HG03039 (cell line): ENCODE results near the gene PATJ.
"Not testable (repeated sequence)": the region's sequence is repeated elsewhere in the genome, so short reads cannot be mapped to it uniquely, and the experiment has no call there.

ENCODE experiments used
- ATAC-seq: cut with Tn5 transposase; IDR thresholded peaks from one replicate; pipeline ENCODE4 v1.9.1; 2021; ENCODE audit warnings: mild to moderate bottlenecking, moderate library complexity; ENCODE audit not compliant: unreplicated experiment

The PATJ gene

GRCh38 chr1:61743716-61744580 lies 1.7 kb downstream of the PATJ start:
- ATAC-seq, result no peak

GRCh38 chr1:61746813-61747212 lies 4.5 kb downstream of the PATJ start:
- ATAC-seq, result no peak

- ATAC-seq, result no peak
Measured at GRCh38 chr1:61748566-61748965, 6.3 kb downstream of the PATJ start.

DNA sequence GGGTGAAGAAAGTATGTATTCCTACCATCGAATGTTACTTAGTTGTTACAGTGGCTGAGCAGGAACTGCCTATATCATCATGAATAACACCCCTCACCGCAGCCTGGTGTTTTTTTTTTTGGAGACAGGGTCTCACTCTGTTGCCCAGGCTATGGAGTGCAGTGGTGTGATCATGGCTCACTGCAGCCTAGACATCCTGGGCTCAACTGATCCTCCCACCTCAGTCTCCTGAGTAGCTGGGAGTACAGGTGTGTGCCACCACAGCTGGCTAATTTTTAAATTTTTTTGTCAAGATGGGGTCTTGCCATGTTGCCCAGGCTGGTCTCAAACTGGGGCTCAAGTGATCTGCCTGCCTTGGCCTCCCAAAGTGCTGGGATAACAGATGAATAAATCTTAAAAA lies 7.3 kb downstream of the PATJ start:
- ATAC-seq, result no peak

GRCh38 chr1:61752921-61753389 lies 10.7 kb downstream of the PATJ start:
- ATAC-seq, result no peak

DNA sequence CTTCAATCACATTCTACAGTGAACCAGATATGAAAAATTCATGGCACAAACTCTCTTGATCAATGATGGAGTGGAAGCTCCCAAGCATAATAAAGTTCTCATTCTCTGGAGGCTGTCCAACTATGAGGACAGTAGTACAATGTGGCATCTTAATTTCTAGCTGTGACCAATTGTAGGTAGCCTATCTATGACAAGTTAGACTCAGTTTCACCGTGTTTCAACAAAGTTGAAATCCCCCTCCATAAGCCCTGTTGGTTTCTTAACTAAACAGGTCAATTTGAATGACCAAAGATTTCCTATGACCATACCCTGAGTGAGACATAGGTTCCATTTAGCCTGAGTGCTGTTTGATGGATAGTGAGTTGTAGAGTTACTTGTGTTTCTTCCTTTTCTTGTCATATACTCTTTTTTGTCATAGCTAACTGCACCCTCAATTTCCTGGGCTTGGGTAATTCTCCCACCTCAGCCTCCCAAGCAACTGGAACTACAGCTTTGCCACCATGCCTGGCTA lies 11.8 kb downstream of the PATJ start:
- ATAC-seq, result no peak

DNA sequence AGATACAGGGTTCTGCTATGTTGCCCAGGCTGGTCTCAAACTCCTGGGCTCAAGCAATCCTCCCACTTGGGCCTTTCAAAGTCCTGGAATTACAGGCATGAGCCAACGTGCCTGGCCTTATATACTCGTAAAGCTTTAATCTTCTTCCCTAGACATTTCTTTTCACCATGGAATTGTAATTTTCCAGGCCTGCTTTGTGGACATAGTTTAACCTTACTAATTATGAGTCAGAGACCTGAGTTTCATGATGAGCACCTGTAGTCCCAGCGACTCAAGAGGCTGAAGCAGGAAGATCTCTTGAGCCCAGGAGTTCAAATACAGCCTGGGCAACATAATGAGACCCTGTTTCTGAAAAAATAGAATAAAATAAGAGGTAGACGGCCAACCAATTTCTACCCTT lies 12.3 kb downstream of the PATJ start:
- ATAC-seq, result no peak

DNA sequence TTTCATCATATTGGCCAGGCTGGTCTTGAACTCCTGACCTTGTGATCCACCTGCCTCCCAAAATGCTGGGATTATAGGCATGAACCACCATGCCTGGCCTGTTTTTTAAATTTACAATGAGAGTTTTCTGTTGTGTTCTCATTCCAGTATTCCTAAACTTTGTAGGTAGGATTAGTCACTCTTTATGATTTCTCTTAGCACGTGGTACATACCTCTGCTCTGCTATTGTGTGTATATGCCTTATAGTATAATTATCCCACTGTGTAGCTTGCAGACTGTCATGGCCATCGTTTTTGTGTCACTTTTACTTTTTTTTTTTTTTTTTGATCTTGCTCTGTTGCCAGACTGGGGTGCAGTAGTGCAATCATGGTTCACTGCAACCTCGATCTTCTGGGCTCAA lies 14.5 kb downstream of the PATJ start:
- no peak for ATAC-seq

DNA sequence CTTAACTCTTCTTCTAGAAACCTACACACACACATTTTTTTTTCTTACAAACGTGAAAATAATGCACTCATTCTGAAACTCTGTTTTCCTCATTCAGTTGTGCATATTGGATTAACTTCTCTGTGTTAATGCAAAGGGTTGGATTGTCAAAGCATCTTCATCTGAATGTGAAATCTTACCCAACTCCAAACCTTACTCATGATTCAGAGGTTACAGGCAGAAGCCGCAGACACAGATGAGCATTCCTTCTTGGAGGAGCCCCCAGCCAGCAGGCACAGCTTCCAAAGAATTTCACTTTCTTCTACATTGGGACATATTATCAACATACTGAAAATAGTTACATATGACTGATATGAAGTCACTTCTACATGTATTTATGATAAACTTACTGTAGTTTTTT lies 15.7 kb downstream of the PATJ start:
- ATAC-seq, result no peak

DNA sequence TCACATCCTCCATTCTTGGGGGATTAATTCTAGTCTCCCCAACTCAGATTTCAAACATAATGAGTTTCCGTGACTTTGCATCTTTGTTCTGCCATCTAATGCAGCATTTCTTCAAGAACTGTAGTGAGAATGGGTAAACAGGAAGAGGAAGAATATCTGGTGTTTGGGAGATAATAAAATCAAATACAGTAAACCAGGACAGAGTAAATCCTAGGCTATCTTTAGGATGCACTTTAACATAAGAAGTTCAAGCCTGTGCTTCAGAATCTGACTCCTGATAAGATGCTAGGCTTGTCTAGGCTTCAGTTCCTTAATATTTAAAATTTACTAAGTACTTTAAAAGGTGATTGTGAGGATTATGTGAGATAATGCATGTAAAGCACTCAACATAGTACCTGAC lies 27.9 kb downstream of the PATJ start:
- no peak for ATAC-seq

DNA sequence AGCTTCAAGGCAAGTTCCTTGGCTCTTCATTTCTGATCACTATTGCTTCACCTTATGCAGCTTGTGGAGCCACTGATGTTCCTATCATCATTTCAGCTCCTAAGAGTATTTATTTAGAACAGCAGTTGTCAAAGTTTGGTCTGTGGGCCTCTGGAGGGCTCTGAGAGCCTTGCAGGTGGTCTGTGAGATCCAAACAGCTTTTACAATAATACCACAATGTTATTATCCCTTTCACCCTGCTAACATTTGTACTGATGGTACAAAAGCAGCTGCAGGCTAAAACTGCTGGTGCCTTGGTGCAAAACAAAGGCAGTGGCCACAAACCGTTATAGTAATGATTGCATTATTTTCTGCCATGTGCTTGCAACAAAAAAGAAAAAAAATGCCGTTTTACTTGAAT lies 33.8 kb downstream of the PATJ start:
- no peak for ATAC-seq

DNA sequence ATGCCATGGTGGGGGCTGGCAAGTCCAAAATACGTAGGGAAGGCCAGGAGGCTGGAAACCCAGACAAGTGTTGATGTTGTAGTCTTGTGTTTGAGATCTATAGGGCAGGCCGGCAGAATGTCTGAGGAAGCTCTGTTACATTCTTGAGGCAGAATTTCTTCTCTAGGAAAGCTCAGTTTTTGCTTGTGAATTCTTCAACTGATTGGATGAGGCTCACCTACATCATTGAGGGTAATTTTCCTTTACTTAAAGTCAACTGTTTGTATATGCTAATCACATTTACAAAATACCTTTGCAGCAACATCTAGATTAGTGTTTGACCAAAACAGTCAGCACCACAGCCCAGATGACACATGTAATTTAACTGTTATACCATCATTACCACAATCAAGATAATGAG lies 37.0 kb downstream of the PATJ start:
- no peak for ATAC-seq

DNA sequence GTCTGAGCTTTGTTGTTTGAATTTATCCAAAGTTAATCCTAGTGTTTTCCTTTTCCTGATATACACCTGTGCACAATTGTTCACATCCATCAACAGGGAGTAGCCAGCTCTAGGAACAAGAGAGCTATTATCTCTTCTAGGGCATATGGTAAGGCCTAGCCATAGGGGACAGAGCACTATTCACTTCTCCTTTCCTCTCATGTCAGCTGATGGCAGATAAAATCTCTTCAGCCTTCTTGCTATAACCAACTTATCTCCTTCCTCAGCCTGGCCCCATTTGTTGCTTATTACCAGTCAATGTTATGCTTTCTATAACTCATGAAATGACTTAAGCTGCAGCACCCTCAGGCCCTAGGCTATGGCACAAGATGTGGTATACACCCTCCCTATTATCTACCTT lies 38.9 kb downstream of the PATJ start:
- ATAC-seq, result no peak

GRCh38 chr1:61782771-61783170 lies 40.5 kb downstream of the PATJ start:
- ATAC-seq, result no peak

DNA sequence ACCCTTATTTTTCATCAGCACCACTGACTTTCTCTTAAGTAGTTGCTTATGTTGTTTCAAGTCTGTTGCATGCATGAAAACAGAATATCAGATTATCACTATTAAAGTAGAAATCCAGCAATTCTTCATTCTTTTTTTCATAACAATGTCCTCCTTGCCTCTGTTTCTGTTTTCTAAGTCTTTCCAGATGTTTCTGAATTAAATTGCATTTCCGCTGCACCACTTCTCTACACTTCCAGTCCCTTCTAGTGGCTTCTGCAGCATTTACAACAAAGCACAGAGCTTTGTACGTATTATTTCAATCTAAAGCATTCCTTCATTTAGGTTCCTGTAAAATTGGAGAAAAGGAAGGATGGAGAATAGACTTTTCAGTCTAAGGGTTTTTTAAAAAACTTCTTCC lies 42.4 kb downstream of the PATJ start:
- ATAC-seq, result no peak

DNA sequence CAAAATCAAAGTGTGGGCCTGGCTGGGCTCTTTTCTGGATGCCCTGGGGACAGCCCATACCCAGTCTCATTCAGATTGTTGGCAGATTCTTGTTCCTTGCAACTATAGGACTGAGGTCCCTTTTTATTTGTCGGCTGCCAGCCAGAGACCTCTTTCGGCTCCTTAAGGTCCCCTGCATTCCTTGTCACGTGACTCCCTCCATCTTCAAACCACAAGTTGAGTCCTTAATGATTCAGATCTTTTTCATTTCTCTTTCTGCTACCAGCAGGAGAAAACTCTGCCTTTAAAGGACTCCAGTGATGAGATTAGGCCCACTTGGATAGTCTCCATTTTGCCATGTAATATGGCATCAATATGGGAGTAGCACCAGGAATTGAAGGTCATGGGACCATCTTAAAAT lies 48.6 kb downstream of the PATJ start:
- ATAC-seq, result no peak

GRCh38 chr1:61797045-61797755 lies 54.9 kb downstream of the PATJ start:
- no peak for ATAC-seq

DNA sequence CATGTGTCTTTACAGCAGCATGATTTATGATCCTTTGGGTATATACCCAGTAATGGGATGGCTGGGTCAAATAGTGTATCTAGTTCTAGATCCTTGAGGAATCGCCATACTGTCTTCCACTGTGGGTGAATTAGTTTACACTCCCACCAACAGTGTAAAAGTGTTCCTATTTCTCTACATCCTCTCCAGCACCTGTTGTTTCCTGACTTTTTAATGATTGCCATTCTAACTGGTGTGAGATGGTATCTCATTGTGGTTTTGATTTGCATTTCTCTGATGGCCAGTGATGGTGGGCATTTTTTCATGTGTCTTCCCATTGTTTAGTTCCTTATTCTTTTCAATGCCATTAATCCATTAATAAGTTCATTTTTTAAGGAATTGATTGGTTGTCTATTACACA lies 58.8 kb downstream of the PATJ start:
- not testable (repeated sequence) for ATAC-seq

DNA sequence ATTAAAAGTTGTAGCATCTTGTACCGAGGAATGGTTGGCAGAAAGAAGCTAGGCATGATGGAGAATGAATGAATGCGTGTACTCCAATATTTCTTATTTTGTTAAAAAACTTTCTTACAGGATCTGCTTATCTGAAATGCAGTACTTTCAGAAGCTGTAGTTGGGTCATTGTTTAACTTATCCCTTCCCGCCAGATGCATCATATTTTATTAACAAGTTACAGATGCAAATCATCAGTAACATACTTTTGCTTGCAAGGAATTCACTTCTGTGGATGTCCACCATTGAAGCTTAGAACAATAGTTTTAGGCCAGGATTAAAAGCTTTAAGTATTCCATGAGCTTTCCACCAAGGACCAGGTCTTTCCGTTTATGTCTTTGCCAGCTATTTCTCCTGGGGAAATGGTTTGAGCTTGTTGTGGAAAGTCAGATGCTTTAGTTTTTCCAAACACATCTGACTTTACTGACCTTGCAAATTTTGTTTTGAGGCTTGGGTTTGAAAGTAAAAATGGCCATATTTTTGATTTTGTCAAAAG lies 65.4 kb downstream of the PATJ start:
- no peak for ATAC-seq

- ATAC-seq, result no peak
Measured at GRCh38 chr1:61808321-61808720, 66.0 kb downstream of the PATJ start.

GRCh38 chr1:61808968-61809367 lies 66.7 kb downstream of the PATJ start:
- ATAC-seq, result no peak

DNA sequence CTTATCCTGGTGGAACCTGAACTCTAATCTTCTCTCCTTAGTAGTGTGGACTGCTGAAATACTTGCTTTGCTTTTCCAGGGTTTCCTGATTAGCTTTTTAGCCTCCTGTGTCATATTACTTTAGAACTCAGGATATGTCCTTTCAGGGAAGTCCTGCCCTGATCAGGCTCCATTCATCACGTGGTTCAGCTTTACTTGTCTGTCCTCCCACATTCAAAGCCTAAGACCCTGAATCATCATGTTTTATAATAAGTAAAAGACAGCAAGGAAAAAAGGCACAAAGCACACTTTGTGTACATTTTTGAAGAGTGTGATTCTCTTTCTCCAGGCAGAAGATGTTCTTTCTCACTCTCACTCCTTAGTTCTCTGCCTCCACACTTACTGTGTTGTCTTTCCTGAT lies 70.6 kb downstream of the PATJ start:
- no peak for ATAC-seq
